Adrenal gland (tissue), 5 donors: ENCODE data around the gene TMEM115.

Experiments used
- POLR2A ChIP-seq, 2 donors: fragments of 450-650 bp; IDR thresholded peaks; one replicate each; pipeline ENCODE4 v1.6.1; 2017; ENCODE audit warnings: antibody characterized with exemption in 2 of 2, mild to moderate bottlenecking in 2 of 2, moderate library complexity in 1 of 2
- TF ChIP-seq, protein P1 (sequence below), 6 experiments: fragments of 450-650 bp in 4 of 6; fragments of 200-600 bp in 2 of 6; sonication (generic) in 1 of 6; IDR thresholded peaks; 1 replicate in 5 of 6; 2 replicates in 1 of 6; pipeline versions ENCODE4 v1.5.1 to v1.8.0; 2016 to 2021; ENCODE audit warnings: antibody characterized with exemption in 6 of 6, mild to moderate bottlenecking in 2 of 6, moderate library complexity in 1 of 6
- donor health status: DM: no; HTN: no; CAD: no.

DNA sequence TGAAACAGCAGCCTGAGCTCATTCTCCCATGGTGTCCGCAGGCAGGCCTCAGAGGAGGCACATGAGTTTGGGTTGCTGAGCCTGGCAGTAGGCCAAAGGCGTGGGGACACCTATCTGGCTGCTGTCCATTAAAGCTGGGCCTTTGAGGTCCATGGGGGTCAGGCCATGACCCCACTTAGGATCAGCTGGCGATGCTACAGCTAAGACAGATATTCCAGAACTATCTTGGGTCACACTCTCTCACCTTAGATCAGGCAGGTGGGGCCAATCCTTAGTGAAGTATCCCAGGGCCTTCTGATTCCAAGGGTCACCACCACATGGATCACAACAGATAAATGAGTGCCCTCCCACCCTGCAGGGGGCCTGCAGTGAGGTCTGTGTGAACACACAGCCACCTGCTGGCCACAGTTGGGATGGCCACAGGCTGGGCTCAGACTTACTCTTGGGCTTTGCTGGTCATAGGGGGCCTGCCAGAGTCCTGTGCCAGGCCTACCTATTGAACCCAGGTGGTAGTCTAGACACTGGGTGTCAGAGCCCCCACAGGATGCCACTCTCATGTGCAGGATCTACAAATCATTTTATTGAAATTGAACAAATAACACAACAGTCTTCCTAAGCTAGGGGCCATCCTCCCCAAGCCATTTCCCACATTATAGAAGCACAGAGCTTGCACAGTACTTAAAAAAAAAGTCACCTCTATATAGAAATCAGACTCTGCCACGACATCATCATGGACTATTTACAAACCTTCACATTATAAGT lies 34.8 kb downstream of the TMEM115 start:
- TF ChIP-seq, protein P1, sequence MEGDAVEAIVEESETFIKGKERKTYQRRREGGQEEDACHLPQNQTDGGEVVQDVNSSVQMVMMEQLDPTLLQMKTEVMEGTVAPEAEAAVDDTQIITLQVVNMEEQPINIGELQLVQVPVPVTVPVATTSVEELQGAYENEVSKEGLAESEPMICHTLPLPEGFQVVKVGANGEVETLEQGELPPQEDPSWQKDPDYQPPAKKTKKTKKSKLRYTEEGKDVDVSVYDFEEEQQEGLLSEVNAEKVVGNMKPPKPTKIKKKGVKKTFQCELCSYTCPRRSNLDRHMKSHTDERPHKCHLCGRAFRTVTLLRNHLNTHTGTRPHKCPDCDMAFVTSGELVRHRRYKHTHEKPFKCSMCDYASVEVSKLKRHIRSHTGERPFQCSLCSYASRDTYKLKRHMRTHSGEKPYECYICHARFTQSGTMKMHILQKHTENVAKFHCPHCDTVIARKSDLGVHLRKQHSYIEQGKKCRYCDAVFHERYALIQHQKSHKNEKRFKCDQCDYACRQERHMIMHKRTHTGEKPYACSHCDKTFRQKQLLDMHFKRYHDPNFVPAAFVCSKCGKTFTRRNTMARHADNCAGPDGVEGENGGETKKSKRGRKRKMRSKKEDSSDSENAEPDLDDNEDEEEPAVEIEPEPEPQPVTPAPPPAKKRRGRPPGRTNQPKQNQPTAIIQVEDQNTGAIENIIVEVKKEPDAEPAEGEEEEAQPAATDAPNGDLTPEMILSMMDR (IDR thresholded peaks at IDR 0.05), result peak; percentile 77 to 93 (median 85)
- TF ChIP-seq POLR2A (IDR thresholded peaks at IDR 0.05), result no peak
